Osteoblast (primary cell): ENCODE measurements around the gene NFATC3. TPM values are rescaled to one million over a fixed set of nuclear protein-coding genes. Genes with fewer than 3 reads are reported as not detected.

ENCODE experiments used
- DNase-seq: peaks from one replicate; pipeline ENCODE4 v3.0.0; 2011; ENCODE audit warnings: low spot score, mixed read lengths; ENCODE audit not compliant: insufficient read length; ENCODE audit errors: missing footprints
- H2AFZ ChIP-seq: 2 replicates; pipeline ENCODE4 v1.6.0; 2011; ENCODE audit warnings: mild to moderate bottlenecking, low read length
- H3K27ac ChIP-seq: 2 replicates; pipeline ENCODE4 v1.5.1; 2011; ENCODE audit warnings: mild to moderate bottlenecking, low read depth, low read length, moderate library complexity
- H3K27me3 ChIP-seq: 2 replicates; pipeline ENCODE4 v1.6.0; 2012; ENCODE audit warnings: mild to moderate bottlenecking, control low read depth, inconsistent platforms, low read length, moderate library complexity; ENCODE audit not compliant: insufficient read depth
- H3K36me3 ChIP-seq: 2 replicates; pipeline ENCODE4 v1.5.1; 2011; ENCODE audit warnings: mild to moderate bottlenecking, low read length, control low read depth, moderate library complexity; ENCODE audit not compliant: insufficient read depth
- H3K4me1 ChIP-seq: 2 replicates; pipeline ENCODE4 v1.5.1; 2011; ENCODE audit warnings: mild to moderate bottlenecking, low read length, control low read depth, moderate library complexity; ENCODE audit not compliant: insufficient read depth
- H3K4me2 ChIP-seq: 2 replicates; pipeline ENCODE4 v1.6.0; 2011; ENCODE audit warnings: mild to moderate bottlenecking, low read length; ENCODE audit not compliant: insufficient read depth
- H3K4me3 ChIP-seq: fragments of 200-600 bp; sonication (generic); 3 replicates; pipeline ENCODE4 v1.5.1; 2012; ENCODE audit warnings: mild to moderate bottlenecking, low read length, inconsistent platforms; ENCODE audit not compliant: insufficient read depth
- H3K79me2 ChIP-seq: 2 replicates; pipeline ENCODE4 v1.6.0; 2012; ENCODE audit warnings: mild to moderate bottlenecking, low read length, control low read depth, inconsistent platforms; ENCODE audit not compliant: insufficient read depth
- H3K9me3 ChIP-seq: 2 replicates; pipeline ENCODE4 v1.5.1; 2011; ENCODE audit warnings: low read depth, low read length, control low read depth
- H4K20me1 ChIP-seq: 2 replicates; pipeline ENCODE4 v1.6.0; 2012; ENCODE audit warnings: mild to moderate bottlenecking, low read length, control low read depth; ENCODE audit not compliant: insufficient read depth
- CTCF ChIP-seq: IDR thresholded peaks from 2 replicates; pipeline ENCODE4 v1.5.1; 2011; ENCODE audit warnings: mild to moderate bottlenecking, low read depth, low read length, moderate library complexity; ENCODE audit errors: extremely low read depth
- total RNA-seq: library from RNA; depleted of rRNA; stranded (reverse); fragments of >200 nt; gene quantifications from 2 replicates; pipeline ENCODE4 v1.2.3, GENCODE V29; 2012

NFATC3 gene
- total RNA-seq, 1 donor, result 36.2 TPM

GRCh38 chr16:68096491-68096890, 11.3 kb downstream of the NFATC3 start:
- Histone ChIP-seq H3K27me3 (no peaks in the 10 kb centered on the region), H2AFZ (no peak overlapping the region), H3K4me3 (no peak overlapping the region), H3K4me2 (no peak overlapping the region), H3K36me3 (no peaks in the 10 kb centered on the region), H3K9me3 (no peaks in the 10 kb centered on the region), H3K79me2 (peaks cover 97% of the 10 kb centered on the region), H3K27ac (no peak overlapping the region), H3K4me1 (peaks cover 15% of the 10 kb centered on the region), H4K20me1 (peaks cover 8% of the 10 kb centered on the region)
- no peak for TF ChIP-seq CTCF
- no peak for DNase-seq

- no peak for DNase-seq
- TF ChIP-seq CTCF, result no peak
- Histone ChIP-seq H3K36me3 (no peaks in the 10 kb centered on the region), H3K4me2 (no peak overlapping the region), H3K27me3 (no peaks in the 10 kb centered on the region), H3K9me3 (no peaks in the 10 kb centered on the region), H3K4me1 (peaks cover 9% of the 10 kb centered on the region), H4K20me1 (peaks cover 12% of the 10 kb centered on the region), H3K4me3 (no peak overlapping the region), H3K79me2 (peaks cover 97% of the 10 kb centered on the region), H2AFZ (no peak overlapping the region), H3K27ac (no peak overlapping the region)
These were observed 11.9 kb downstream of the NFATC3 start for GRCh38 chr16:68097088-68097487.

GRCh38 chr16:68097895-68098294, 12.7 kb downstream of the NFATC3 start:
- no peak for DNase-seq
- no peak overlapping the region for H2AFZ ChIP-seq
- H4K20me1 ChIP-seq, result peaks cover 18% of the 10 kb centered on the region
- peaks cover 96% of the 10 kb centered on the region for H3K79me2 ChIP-seq
- H3K27ac ChIP-seq, result no peak overlapping the region
- no peak overlapping the region for H3K4me2 ChIP-seq
- H3K36me3 ChIP-seq, result no peaks in the 10 kb centered on the region
- H3K27me3 ChIP-seq, result no peaks in the 10 kb centered on the region
- no peak overlapping the region for H3K4me3 ChIP-seq
- H3K4me1 ChIP-seq, result peaks cover 9% of the 10 kb centered on the region
- no peaks in the 10 kb centered on the region for H3K9me3 ChIP-seq
- TF ChIP-seq CTCF, result no peak

GRCh38 chr16:68100488-68100887, 15.3 kb downstream of the NFATC3 start:
- no peak for DNase-seq
- no peak for TF ChIP-seq CTCF
- Histone ChIP-seq H4K20me1 (peaks cover 19% of the 10 kb centered on the region), H3K79me2 (peaks cover 96% of the 10 kb centered on the region), H3K27ac (no peak overlapping the region), H3K36me3 (no peaks in the 10 kb centered on the region), H2AFZ (no peak overlapping the region), H3K4me3 (no peak overlapping the region), H3K27me3 (no peaks in the 10 kb centered on the region), H3K4me1 (no peaks in the 10 kb centered on the region), H3K9me3 (no peaks in the 10 kb centered on the region), H3K4me2 (no peak overlapping the region)
